NCI-H2227 (cell line): ENCODE data around the gene HOXB8.

ENCODE experiments used
- DNase-seq: peaks from one replicate; lab custom pipeline; 2025; ENCODE audit not compliant: unreplicated experiment; lab: John Stamatoyannopoulos, UW

The HOXB8 gene

DNA sequence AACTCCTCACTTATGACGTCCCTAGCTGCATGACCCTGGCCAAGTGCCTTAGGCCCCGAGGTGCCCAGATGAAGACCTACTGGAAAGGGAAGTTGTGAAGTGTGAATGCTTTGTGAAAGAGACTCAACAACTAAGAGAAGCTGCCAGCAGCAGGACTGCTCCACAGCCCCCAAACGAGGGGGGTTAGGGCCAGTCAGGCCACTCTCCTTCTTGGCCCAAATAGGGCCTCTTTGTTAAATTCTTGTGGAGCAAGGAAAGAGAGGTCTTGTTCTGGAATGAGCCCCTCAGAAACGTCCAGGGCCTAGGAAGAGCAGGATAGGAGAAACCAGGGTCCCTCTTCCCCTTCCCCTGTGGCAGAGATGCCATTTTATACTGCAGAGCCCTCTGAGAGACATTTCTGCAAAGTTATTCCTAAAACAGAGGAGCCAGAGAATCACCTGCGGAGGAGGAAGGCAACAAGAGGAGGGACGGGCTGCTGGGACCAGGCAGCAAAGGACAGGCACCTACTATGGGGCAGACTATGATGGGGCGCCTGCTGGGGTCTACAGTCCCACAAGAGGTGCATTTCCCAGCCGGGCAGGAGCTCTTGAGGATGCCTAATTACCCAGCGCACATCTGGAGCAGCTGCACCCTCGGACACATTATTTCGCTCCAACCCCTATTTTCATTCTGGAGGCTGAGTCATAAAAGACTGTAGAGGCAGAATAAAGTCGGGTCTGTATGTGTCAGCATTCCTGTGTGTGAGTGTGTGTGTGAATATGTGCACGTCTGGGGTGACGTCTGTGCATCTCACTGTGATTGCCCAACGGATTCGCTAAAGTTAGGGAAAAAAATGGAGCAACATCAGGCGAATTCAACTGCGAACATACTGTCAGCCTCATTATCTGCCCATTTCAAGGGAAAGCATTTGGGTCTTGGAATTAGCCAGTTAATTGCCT is 22.5 kb upstream of the HOXB8 start:
- DNase-seq: no peak

DNA sequence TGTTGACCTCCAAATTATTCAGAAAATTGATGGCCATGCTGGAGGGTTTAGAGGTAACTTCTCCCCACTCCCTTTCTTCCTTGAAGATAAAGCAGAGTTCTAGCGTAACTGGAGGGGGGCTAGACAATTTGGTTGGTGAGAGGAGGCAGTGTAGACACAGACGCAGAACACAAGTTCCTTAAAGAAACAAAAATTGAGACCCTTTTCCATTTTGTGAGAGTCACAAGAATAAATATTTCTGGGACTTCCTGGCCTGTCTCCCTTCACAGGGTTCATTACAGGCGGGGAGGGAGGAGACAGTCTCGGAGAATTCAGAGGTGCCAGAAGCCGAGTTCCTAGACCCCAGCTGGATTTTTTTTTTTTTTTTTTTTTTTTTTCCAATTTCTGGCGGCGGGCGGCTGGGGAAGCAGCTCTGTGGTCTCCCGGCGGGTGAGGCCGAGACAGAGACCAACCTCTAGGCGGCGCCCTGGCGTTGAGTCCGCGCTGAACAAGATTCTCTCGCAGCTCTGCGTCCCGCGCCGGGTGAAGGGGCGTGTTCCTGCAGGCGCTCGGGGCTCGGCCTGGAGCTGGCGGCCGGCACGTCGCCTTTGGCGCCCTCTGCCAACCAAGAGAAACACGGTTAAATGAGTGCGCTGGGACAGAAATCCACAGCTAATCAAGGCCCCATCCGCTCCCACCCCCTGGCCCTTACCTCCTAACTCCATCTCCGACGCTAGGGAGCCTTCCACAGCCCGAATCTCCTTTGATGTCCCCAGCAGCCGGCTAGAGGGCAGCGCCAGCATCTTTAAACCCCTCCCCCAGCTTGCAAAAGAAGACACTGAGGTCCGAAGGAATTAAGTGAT is 21.3 kb upstream of the HOXB8 start:
- peak; percentile 92 for DNase-seq

DNA sequence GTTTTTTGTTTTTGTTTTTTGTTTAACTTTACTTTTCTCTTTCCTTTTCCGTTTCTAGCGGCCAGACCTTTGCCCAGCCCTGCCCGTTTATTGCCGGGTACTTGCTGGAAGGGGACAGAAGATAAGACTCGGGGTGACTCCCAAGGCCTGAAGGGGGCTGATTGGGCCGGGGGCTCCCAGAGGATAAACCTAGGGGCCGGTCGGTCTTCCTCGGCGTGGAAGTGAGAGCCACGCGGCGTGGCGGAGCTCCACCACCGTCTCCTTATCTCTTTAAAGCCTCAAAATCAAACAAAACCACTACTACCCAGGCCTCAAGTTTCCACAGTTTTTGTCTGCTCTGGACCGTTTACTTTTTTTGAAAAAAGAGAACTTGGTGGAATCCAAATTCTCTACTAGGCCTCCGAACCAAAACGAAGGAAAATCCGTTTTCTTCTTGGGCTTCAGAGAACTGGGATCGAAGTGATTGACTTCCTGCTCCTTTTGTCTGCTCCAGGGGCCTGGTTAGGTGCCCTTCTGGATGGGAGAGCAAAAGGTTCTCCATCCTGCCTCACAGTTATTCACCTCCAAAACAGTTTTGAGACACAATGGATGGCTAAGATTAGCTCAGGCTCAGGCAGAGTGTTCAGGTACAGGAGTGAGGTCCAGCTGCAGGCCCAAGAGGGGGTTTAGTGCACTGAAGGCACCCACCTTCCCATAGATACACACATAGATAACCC is 19.6 kb upstream of the HOXB8 start:
- DNase-seq: no peak

DNA sequence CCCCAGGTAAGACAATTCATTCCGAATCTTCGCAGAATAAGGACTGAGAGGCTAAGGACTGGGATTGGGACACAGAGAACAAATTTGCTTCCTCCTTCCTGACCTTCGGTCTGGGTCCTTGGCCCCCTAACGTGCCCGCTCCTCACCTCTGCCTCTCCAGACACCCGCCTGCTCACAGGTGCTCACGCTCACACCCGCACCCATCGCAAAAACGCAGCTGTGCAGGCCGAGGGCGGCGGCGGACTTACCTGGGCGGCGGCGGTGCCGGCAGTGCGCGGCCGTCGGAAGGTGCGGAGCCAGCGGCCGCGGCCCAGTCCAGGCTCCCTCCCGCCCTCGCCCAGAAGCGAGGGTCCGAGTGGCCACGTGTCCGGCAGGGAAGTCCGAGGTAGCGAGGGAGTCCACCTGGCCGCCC is 18.2 kb upstream of the HOXB8 start:
- DNase-seq: no peak

DNA sequence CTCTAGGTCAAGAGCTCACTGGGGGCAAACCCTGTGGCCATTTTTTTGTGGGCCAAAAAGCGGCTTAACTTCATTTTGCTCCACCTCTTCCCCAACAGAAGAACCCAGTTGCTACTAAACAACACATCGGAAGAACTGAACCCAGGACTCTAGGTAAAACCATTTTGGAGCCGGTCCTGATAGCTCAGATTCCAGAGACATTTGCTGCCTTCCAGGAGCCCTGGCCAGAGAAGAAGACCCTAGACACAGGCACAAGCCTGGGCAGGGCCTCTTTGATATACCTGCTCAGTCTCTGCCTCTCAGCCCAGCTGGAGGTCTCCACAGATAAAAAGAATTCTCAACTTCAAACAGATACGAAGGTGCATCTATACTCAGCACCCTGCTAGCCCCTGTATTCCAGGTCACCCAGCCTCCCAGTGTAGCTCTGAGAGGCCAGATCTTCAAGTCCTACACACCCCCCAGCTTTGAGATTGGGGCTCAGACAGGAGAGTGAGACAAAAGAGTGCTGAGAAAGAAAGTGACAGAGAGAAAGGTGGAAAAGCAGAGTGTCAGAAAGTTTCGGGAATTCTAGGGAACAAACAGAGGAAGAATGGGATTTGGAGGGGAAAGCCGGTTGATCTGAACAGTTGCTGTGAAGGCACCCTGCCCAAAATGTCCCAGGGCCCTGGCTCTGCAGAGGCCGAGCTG is 17.6 kb upstream of the HOXB8 start:
- no peak for DNase-seq

DNA sequence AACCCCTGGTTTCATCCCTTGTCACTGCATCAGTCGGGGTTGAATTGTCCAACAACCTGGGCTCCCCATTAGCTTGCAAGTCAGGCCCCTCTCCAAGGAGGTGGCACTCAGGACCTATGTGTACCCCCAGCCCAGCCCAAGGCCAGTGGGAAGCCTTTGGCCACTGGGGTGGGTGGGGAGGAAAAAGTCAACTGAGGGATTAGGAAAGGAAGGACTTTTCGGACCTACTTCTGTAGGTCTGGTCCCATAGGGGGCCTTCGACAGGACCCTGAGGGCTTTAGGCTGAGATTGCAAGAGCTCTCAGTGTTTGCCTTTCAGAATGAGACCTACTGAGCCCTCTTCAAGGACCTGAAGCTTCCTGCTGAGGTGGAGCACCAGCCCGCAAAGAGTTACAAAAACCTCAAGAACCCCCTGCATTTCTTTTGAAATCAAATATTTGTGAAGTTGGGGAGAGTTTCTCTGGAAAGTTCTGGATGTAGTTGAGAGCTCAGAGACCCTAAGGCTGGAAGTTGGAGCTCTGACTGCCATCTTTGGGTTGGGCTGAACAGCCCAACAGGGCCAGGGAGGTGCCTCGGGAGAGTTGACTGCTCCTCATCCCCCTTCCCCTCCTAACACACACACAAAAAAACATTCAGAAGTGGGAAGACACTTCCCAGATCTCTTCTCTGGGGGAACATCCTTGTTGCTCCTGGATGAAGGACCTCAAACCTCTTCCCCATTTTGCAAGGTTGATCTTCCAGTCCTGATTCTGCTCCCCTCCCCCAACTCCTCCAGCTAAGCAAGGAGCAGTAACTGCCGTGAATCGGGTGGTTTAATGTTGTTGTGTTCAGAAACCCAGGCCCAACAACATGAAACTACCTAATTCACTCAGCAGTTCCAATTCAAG is 16.8 kb upstream of the HOXB8 start:
- no peak for DNase-seq

DNA sequence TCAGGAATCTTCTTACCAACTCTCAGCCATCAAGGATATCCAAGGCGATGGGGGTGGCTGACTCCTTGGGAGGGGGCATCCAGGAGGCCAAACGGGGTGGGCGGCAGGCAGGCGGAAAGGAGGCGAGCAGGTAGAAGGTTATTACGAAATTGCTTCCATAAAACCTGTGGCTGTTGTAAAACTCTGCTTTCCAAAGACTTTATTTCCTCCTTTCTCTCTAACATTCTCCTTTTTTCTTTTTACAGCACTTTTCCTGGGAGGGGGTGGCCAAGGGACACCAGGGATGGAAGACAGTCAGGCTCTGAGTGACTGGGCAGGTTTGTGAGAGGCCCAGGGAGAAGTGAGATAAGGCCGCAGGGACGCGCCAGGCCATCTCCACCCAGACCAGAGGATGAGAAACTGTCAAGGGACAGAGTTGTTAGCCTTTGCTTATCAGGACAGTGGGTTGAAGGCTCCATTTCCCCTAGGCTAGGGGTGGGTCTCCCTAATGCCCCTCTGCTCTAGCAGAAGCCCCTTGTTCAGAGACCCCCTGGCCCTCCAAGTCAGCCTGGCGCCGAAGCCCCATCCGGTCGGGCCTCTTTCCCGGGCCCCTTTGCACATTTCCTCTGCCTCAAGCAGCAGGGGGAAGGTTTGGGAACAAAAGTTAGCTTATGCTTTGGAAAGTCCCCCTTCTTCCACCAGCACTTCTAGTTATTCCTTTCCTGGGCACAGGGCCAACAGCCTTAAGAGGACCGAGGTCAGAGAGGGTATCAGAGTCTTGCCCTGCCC is 16.0 kb upstream of the HOXB8 start:
- no peak for DNase-seq

DNA sequence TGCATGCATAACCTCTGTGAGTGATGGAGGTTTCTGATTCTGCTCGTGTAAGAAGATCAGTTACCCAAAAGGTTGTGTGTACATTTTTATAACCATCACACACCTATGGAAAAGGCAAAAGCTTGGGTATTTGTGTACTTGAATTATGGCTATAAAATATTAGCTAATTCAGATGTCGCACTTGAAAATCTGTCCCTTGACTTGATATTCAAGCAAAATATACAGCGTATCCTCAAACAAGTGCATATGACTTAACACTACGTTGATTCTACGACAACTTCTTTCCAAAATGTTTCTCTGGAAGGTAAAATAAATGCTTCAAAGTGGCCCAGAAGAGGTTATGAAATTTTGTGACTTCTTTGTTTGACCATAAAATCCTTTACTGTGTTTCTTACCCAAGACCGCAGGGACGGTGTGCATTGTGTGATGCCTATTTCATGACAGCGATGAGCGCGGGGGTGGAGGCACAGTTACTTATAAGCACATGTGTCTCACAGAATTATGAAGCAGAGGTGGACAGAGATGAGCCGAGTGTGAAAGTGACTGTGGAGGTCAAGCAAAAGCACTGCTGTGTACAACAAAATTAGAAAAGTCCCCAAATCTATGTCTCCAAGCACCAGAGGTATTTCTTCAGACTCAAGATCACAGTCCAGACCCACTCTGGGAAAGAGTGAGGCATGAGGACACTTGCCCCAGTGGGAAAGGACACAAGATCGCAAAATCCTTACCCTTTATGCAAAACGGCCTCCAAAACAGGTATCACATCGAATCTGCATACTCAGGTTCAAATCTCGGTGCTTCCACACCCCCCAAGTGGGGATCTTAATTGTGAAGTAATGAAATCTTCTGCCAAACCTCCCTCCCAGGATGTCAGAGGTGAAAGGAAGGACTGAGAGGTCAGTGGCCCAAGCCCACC is 15.2 kb upstream of the HOXB8 start:
- no peak for DNase-seq

DNA sequence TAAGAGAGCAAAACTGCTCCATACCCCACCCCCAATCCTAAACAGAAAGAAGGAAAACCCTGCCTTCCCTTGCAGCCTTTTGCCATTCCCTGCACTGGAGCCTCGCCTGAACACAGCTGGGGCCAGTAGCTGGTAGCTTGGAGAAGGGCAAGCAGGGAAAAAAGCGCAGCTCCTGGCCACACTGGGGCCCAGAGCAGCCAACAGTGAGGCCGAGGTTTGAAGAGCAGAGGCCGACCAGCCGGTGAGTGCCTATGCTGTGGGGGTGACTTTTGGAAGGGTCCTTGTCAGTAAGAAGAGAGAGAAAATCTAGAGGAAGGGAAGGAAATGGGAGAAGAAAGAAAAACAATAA is 14.3 kb upstream of the HOXB8 start:
- DNase-seq: no peak

DNA sequence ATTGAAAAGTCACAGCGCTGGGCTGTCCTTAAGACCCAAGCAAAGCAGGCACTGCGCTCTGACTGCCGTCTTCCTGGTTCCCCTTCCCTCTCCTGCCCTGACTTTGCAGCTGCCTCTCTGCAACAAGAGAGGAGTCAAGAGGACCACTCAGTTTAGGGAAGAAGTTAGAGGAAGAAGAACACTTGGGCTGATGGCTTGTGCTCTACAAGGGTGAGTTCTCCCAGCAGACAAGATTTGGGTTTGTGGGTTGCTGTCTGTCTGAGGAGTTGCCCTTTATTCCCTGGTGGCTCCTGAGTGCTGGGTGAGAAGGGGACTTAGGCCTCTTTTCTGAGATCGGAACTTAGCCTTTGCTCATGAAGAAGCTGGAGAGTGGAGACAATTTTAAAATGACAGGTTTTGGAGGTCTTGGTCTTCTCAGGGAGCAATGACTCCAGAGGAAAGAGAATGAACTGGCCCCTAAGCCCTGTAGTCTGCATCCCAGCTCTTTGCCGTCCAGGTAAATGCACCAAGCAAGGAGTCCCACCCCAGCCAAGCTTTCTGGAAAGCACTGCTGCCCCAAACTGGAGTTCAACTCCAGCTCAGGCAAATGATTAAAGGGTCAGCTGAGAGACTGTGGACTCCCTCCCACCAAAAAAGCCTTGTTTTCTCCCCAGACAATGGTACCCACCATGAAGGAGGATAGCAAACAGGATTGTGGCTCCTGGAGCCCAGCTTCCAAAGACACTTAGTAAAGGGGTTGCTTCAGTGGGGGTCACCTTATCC is 13.7 kb upstream of the HOXB8 start:
- no peak for DNase-seq

DNA sequence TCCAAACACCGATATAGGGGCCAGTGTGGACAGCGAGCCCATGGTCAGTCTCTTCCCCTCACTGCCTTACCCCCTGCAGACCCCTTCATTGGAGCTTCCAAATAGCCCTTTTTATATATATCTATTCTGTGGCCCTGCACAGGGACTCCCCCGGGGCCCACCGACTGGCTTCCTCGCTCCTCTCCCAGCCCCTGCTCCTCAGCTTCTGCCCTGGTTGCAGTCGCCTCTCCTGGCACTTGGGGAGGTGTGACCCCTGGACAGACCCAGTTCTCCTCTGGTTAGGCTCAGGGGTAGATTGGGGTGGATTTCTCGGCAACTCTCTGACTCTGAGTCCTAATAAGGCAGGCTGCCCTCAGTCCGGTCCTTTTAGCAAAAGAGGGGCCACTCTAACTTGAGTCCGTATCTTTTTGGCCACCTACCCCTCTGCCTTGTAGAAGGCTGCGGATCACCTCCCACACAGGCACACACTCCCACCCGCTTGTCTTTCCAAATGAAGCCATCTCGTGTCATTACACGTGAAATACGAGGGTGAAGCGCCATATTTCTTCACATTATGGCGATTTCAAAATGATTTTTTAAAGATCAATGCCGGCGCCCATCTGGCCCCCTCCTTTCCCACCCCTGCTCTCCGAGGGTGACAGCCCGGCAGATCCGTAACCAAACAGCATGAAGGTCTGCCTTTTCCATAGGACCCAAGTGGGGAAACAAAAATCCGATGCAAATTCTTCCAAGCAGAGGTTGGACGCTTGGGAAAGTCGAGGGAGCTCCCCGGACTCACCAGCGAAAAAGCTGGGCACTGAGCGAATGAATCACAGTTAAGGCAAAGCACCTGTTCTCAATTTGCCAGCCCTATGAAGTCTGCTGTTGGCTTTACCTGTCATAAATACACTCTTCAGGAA is 12.8 kb upstream of the HOXB8 start:
- no peak for DNase-seq

DNA sequence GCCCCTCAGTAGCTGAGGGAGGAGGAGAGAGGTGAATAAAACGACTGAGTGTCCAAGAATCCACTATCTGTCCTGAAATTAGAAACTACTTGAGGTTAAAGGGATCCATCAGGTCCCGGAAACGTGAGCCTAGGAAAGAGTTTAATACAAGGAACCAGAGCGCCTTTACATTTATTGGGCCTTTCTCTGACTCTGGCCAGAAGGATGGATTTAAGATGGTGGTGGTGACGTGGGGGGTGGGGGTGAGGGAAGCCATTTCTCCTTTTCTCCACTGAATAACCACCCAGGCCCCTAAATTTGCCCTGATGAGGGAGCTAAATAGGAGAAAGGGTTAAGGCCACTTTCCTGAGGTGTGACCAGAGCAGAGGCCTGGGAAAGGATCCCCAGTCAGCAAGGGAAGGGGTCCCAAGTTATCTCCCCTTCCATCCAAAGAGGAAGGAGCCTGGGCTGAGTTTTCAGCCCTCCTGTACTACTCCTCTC is 12.1 kb upstream of the HOXB8 start:
- DNase-seq: no peak

DNA sequence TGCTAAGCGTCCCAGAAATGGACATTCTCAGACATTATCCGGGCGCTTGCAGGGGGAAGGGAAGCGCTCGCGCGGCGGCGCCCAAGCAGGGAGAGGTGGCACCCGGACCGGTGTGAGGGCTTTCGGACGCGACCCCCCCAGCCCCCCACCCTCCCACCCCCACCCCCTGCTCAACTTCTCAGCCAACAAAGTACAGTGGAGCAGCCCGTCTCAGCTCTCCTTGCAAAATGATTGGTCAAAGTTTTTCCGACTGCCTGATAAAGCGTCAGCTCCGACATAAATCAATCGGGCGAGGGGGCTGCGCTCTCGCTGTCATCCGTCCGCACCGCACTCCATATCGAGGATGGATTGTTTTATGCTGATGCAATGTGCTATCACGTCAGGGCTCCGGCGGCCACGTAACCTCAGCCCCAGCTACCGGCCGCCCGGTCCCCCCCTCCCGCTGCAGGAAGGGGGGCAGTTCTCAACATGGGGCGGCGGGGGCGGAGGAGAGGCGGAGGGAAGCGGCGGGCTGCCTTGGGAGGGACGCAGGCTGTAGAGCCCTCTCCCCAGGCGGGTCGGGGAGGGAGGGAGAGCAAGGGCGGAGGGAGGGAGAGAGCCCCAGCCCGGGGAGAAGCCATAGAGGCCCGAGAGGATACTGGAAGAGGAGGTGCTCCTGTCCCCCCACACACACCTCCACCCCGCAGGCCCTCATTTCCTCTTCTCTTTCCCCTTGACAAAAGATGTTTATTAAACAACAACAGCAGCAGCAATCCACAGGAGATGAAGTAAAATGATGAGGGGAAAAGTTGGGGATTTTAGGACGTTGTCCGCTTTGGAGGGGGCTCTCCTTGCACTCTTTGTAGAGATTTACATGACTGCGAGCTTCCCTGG is 11.4 kb upstream of the HOXB8 start, which contains the start of gene HOXB9:
TSS of gene HOXB9 (minus strand) at position 114 of the 873 bp plus-strand sequence. CDS start at position 25, 89 bp downstream.
- DNase-seq: peak; percentile 63

DNA sequence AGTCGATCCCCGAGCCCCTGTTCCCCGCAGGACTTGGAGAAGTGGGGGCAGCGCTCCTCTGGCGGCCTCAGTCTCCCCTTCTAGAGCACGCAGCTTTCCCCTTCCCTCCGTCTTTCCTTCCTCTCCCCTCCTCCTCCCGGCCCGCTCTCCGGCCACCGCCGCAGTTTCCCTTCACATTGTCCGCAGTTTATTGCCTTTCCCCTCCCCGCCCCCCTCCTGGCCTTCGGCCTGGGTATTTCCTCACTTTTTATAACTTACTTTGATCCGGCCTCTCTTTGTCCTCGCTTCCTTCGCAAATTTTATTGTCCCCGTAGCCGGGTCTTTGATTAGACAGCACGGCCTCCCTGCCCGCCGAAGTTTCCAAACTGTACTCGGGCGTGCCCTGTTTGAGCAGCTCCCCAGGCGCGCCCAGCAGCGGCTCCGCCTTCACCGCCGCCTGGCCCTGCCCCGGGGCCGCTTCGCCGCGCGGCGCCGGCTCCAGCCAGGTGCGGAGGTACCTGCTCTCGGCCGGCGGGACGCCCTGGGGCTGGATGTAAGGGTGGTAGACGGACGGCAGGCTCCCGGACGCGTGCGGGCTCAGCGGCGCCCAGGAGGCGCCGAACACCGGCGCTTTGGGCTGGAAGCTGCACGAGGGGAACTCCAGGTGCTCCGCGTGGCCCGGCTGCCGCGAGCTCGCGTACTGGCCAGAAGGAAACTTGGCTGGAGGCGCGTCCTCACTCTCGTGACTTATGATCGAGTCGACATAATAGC is 10.6 kb upstream of the HOXB8 start:
- DNase-seq: peak; percentile 51
